ENCODE measurements around the gene TOB1. TPM values are rescaled to one million over a fixed set of nuclear protein-coding genes. Genes with fewer than 3 reads are reported as not detected.

Gene TOB1
- total and polyA plus RNA-seq, 2 experiments from 2014 or later, result 12.1 to 46.9 TPM

- Histone ChIP-seq H4K20me1 (replicated peaks; ENCODE audit: insufficient read depth) (no peaks in the 10 kb centered on the region), H3K79me2 (replicated peaks; ENCODE audit: insufficient read depth) (no peaks in the 10 kb centered on the region), H3K9me2 (ENCODE audit: insufficient read depth) (peaks cover 8% of the 10 kb centered on the region; the same call in 1 of the 2 replicates), H3K4me3 (no peak overlapping the region), H3F3A (replicated peaks; ENCODE audit: low read depth) (0 out of 2 replicates have a peak, but pooled peaks cover 2% of the 10 kb centered on the region), H2AFZ (peak overlapping the region; percentile 91), H3K27me3 (ENCODE audit: insufficient read depth) (no peaks in the 10 kb centered on the region), H3K36me3 (ENCODE audit: insufficient read depth) (no peaks in the 10 kb centered on the region), H3K4me1 (ENCODE audit: insufficient read depth) (peaks cover 41% of the 10 kb centered on the region), H3K4me2 (peak overlapping the region; percentile 57), H3K27ac (ENCODE audit: low read depth) (no peak overlapping the region)
- H3K27ac Mint-ChIP-seq, result no peak overlapping the region
- H3K4me1 Mint-ChIP-seq, result peaks cover 55% of the 10 kb centered on the region
- H3K36me3 Mint-ChIP-seq (ENCODE audit: low read depth), result no peaks in the 10 kb centered on the region
- ATAC-seq (peak; percentile 47), DNase-seq (ENCODE audit: low spot score) (no peak)
- no peaks in the 10 kb centered on the region for H3K9me3 Mint-ChIP-seq
- no peak overlapping the region for H3K4me3 Mint-ChIP-seq
- peaks cover 11% of the 10 kb centered on the region for H3K27me3 Mint-ChIP-seq (ENCODE audit: insufficient read depth, low read depth, poor library complexity)
- TF ChIP-seq JUNB (IDR thresholded peaks at IDR 0.05; ENCODE audit: unreplicated experiment) (no peak), POLR2AphosphoS5 (IDR thresholded peaks at IDR 0.05; ENCODE audit: low read depth) (no peak), CTCF (conservative IDR thresholded peaks at IDR 0.05; ENCODE audit: low read depth in 2 of 2) (no peak), ZNF462 (CRISPR knock-in tag; IDR thresholded peaks at IDR 0.05) (no peak), REST (IDR thresholded peaks at IDR 0.05; ENCODE audit: unreplicated experiment) (no peak), EZH2 (IDR thresholded peaks at IDR 0.05; ENCODE audit: low read depth, unreplicated experiment) (no peak), ETS1 (IDR thresholded peaks at IDR 0.05) (no peak)
Observed at GRCh38 chr17:50904518-50905459, 38.6 kb upstream of the TOB1 start.
